ENCODE measurements around the gene MED27.

Gene MED27

GRCh38 chr9:131873335-131873734 lies 206.3 kb downstream of the MED27 start:
- Histone ChIP-seq H3K27ac (replicated peaks) (no peak overlapping the region), H3K4me3 (replicated peaks; ENCODE audit: insufficient read depth, low read length) (no peak overlapping the region), H3K27me3 (ENCODE audit: insufficient read depth, poor library complexity, severe bottlenecking) (no peaks in the 10 kb centered on the region)
- no peak for DNase-seq (ENCODE audit: low read depth in 1 of 2, low spot score in 1 of 2)
- no peak for TF ChIP-seq SPI1 (IDR thresholded peaks at IDR 0.05; ENCODE audit: borderline replicate concordance, low read depth)
- no peak for TF ChIP-seq POLR2AphosphoS5 (IDR thresholded peaks at IDR 0.05; ENCODE audit: low read depth)

- TF ChIP-seq REST (IDR thresholded peaks at IDR 0.05; ENCODE audit: insufficient replicate concordance, low read depth) (no peak), GABPA (IDR thresholded peaks at IDR 0.05; ENCODE audit: low read depth) (no peak), SPI1 (IDR thresholded peaks at IDR 0.05; ENCODE audit: borderline replicate concordance, low read depth) (no peak), CTCF (IDR thresholded peaks at IDR 0.05; ENCODE audit: insufficient read depth, low read length) (no peak)
- Histone ChIP-seq H3K4me3 (replicated peaks; ENCODE audit: insufficient read depth, low read length) (no peak overlapping the region), H3K27me3 (ENCODE audit: insufficient read depth, poor library complexity, severe bottlenecking) (no peaks in the 10 kb centered on the region), H3K27ac (replicated peaks) (no peak overlapping the region)
- no peak for DNase-seq (ENCODE audit: low read depth in 1 of 2, low spot score in 1 of 2)
Measured at GRCh38 chr9:131872702-131873101, 207.0 kb downstream of the MED27 start.

GRCh38 chr9:131872006-131872405 lies 207.7 kb downstream of the MED27 start:
- Histone ChIP-seq H3K27me3 (ENCODE audit: insufficient read depth, poor library complexity, severe bottlenecking) (no peaks in the 10 kb centered on the region), H3K4me3 (replicated peaks; ENCODE audit: insufficient read depth, low read length) (no peak overlapping the region), H3K27ac (replicated peaks) (no peak overlapping the region)
- TF ChIP-seq CTCF (IDR thresholded peaks at IDR 0.05; ENCODE audit: insufficient read depth, low read length) (no peak), SPI1 (IDR thresholded peaks at IDR 0.05; ENCODE audit: borderline replicate concordance, low read depth) (no peak), REST (IDR thresholded peaks at IDR 0.05; ENCODE audit: insufficient replicate concordance, low read depth) (no peak), GABPA (IDR thresholded peaks at IDR 0.05; ENCODE audit: low read depth) (no peak), POLR2AphosphoS5 (IDR thresholded peaks at IDR 0.05; ENCODE audit: low read depth) (no peak)
- DNase-seq (ENCODE audit: low read depth in 1 of 2, low spot score in 1 of 2) = no peak

- H3K4me3 ChIP-seq (replicated peaks; ENCODE audit: insufficient read depth, low read length) = no peak overlapping the region
- no peak for DNase-seq (ENCODE audit: low read depth in 1 of 2, low spot score in 1 of 2)
- H3K27ac ChIP-seq (replicated peaks) = no peak overlapping the region
- H3K27me3 ChIP-seq (ENCODE audit: insufficient read depth, poor library complexity, severe bottlenecking) = no peaks in the 10 kb centered on the region
- no peak for TF ChIP-seq SPI1 (IDR thresholded peaks at IDR 0.05; ENCODE audit: borderline replicate concordance, low read depth)
- TF ChIP-seq POLR2AphosphoS5 (IDR thresholded peaks at IDR 0.05; ENCODE audit: low read depth) = no peak
- no peak for TF ChIP-seq CTCF (IDR thresholded peaks at IDR 0.05; ENCODE audit: insufficient read depth, low read length)
- no peak for TF ChIP-seq REST (IDR thresholded peaks at IDR 0.05; ENCODE audit: insufficient replicate concordance, low read depth)
- TF ChIP-seq GABPA (IDR thresholded peaks at IDR 0.05; ENCODE audit: low read depth) = no peak
Measured at GRCh38 chr9:131870156-131870555, 209.5 kb downstream of the MED27 start.

Data from HL-60 (cell line).